H1 (cell line): Measurements from ENCODE around the gene CNGA2.

Experiments used
- BRCA1 ChIP-seq: IDR thresholded peaks from 2 replicates; pipeline ENCODE4 v1.6.1; 2012; ENCODE audit warnings: low read depth, low read length, improper control_type of control experiment
- CEBPB ChIP-seq: IDR thresholded peaks from 2 replicates; pipeline ENCODE4 v1.6.1; 2012; ENCODE audit warnings: low read depth, low read length
- CTCF ChIP-seq, 3 experiments: IDR thresholded peaks; 1 replicate in 2 of 3; 2 replicates in 1 of 3; pipeline versions ENCODE4 v1.5.1 to v1.6.1; 2011; ENCODE audit warnings: low read length in 3 of 3, mild to moderate bottlenecking in 3 of 3, inconsistent platforms in 2 of 3, low read depth in 1 of 3, moderate library complexity in 1 of 3; ENCODE audit not compliant: insufficient read depth in 1 of 3; ENCODE audit errors: control extremely low read depth in 1 of 3
- EZH2 ChIP-seq: fragments of 200-600 bp; sonication (generic); IDR thresholded peaks from 2 replicates; pipeline ENCODE4 v1.7.1; 2012; ENCODE audit warnings: low read depth, mild to moderate bottlenecking, moderate library complexity, low read length, inconsistent platforms; ENCODE audit not compliant: severe bottlenecking
- MAX ChIP-seq: IDR thresholded peaks from 2 replicates; pipeline ENCODE4 v1.6.1; 2012; ENCODE audit warnings: inconsistent platforms
- POLR2A ChIP-seq, 2 experiments: IDR thresholded peaks; 1 replicate in 1 of 2; 2 replicates in 1 of 2; pipeline ENCODE4 v1.6.1; 2011; ENCODE audit warnings: low read depth in 2 of 2, low read length in 2 of 2, mild to moderate bottlenecking in 2 of 2; ENCODE audit errors: control extremely low read depth in 1 of 2
- RAD21 ChIP-seq, 2 experiments: IDR thresholded peaks in 1 of 2; conservative IDR thresholded peaks in 1 of 2; 2 replicates each; pipeline ENCODE4 v1.6.1; 2011; ENCODE audit warnings: low read depth in 2 of 2, low read length in 2 of 2, improper control_type of control experiment in 1 of 2, inconsistent platforms in 1 of 2, mild to moderate bottlenecking in 1 of 2, moderate library complexity in 1 of 2
- SIN3A ChIP-seq, 2 experiments: IDR thresholded peaks in 1 of 2; conservative IDR thresholded peaks in 1 of 2; 2 replicates each; pipeline ENCODE4 v1.6.1; 2011 to 2012; ENCODE audit warnings: low read length in 2 of 2, improper control_type of control experiment in 1 of 2, low read depth in 1 of 2, mild to moderate bottlenecking in 1 of 2
- TAF1 ChIP-seq: IDR thresholded peaks from 2 replicates; pipeline ENCODE4 v1.6.1; 2011; ENCODE audit warnings: mild to moderate bottlenecking, low read depth, low read length

- TF ChIP-seq BRCA1 (no peak), CTCF (IDR thresholded peaks at IDR 0.05; ENCODE audit: control extremely low read depth in 1 of 3, insufficient read depth in 1 of 3, low read depth in 1 of 3, low read length in 3 of 3) (no peak), MAX (no peak), RAD21 (IDR thresholded peaks at IDR 0.05 in 1 of 2, conservative IDR thresholded peaks at IDR 0.05 in 1 of 2; ENCODE audit: low read depth in 2 of 2, low read length in 2 of 2) (no peak), SIN3A (conservative IDR thresholded peaks at IDR 0.05 in 1 of 2, IDR thresholded peaks at IDR 0.05 in 1 of 2; ENCODE audit: low read depth in 1 of 2, low read length in 2 of 2) (no peak), TAF1 (no peak), POLR2A (IDR thresholded peaks at IDR 0.05; ENCODE audit: control extremely low read depth in 1 of 2, low read depth in 2 of 2, low read length in 2 of 2) (no peak), CEBPB (no peak), EZH2 (no peak)
Observed at GRCh38 chrX:151780621-151781020, 46.1 kb downstream of the CNGA2 start.
